Cerebellar nuclear complex (tissue), 1 donor: ENCODE results near the gene ANK2.

Source experiments
- DNase-seq, 2 experiments: peaks; one replicate each; lab custom pipeline; 2025; lab: John Stamatoyannopoulos, UW

Gene ANK2

DNA sequence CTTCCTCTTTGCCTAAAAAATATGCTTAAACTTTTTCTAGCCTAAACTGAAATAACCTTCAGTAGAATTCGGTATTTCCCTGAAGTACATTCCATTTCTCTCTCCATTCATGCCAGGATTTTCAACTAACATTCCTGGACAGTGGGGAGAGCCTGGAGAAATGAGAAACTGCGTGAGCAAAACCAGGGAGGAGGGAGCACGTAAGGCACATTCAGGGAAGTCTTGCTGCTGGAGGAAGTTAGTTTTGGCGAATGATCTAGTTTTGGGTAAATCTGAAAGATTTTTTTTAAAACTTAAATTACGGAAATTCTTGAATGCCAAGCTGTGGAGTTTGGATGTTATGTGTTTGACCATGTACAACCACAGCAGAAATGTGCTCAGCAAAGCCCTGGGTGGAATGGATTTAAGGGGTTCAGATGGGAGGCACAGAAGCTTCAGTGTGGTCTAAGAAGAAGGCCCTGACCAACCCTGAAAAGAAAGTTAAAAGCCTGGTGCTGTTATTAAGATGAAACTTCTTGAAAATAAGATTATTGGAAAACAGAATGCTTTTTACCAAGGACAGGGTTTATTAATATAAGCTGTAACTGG is 347.8 kb downstream of the ANK2 start:
- DNase-seq, result no peak

- no peak for DNase-seq
These were observed 349.1 kb downstream of the ANK2 start for GRCh38 chr4:113398441-113399143.

DNA sequence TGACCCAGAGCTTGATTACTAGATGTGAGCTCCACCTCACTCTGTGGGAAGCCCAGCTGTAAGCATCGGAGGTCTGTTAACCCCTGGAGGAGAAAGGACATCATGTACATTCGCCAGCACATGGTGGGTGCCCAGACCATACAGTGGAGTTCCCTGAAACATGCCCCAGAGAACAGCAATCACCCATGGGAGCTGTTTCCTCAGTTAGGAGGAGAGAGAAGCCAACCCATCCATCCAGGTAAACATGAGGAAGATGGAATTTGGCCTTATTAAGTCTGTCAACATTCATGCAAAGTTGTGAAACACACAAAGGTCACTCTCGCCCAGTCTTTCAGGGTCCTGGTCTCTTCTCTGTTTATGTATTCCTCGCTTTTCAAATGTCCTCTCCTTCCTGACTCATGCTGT is 354.7 kb downstream of the ANK2 start:
- no peak for DNase-seq

DNA sequence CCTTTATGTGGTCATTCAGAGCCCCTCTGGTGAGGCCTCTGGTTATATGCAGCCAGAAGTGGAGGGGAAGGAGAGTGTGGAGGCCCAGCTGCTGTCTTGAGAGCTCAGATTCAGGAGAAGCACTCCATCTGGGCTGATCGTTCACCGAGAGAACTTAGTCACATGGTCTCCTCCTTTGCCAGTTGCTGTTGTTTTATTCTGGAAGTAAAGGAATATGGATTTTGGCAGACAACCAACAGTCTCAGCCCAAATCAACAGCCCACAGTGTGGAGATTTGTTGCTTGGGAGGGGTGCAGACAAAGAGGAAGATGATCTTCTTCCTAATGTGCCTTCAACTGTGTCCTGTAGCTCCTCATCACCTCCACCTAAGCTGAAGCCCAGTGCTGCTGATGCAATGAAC is 355.4 kb downstream of the ANK2 start:
- DNase-seq, result no peak

- no peak for DNase-seq
These were observed 356.6 kb downstream of the ANK2 start for GRCh38 chr4:113405874-113406722.

- no peak for DNase-seq
These were observed 357.2 kb downstream of the ANK2 start for GRCh38 chr4:113406723-113407016.

DNA sequence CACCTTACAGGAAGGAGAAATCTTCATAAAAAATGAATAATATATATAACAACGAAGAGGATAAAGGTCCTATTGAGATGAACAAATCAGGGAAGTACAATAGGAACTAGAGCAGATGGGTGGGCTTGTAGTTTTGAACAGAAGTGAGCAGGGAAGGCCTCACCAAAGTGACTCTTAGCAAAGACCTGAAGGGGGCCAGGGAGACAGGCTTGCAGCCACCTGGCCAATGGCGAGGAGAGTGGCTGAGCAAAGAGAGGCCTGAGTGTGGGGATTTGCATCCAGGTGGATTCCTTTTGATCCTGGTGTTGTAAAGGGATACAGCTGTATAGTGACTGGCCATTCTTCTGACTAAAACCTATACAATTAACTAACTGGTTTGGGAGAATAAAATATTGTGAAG is 358.0 kb downstream of the ANK2 start:
- DNase-seq, result no peak

GRCh38 chr4:113409181-113409580 is 359.7 kb downstream of the ANK2 start:
- no peak for DNase-seq

DNA sequence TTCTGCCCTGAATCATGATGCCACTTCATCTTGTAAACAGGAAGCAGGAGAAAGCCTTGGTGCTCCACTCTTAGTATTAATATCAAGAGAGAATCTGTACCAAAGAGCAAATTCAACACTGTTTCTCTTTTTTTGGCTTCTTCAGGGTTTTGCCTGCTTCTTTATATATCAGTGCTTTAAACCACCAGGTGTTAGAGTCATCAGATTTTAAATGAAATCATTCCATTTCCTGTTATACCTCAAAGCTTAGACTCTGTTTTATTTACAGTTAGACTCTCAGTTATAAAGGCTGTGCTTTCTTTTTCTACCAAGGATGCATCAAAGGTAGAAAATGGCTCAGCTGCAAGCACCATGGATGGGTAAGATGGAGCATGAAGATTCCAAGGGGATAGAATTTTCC is 361.2 kb downstream of the ANK2 start:
- no peak for DNase-seq

- no peak for DNase-seq
These were observed 362.1 kb downstream of the ANK2 start for GRCh38 chr4:113411496-113411938.

DNA sequence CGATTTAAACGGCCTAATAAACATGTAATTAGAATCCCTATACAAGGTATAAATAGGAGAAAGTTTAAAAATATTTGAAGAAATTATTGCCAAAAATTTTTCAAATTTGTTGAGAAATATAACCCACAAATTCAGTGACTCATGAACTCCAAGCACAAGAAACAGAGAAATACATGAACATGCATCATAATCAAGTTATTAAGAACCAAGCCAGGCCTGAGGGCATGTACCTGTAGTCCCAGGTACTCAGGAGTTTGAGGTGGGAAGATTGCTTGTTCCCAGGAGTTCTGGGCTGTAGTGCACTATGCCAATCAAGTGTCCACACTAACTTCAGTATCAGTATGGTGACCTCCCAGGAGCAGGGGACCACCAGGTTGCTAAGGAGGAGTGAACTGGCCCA is 370.2 kb downstream of the ANK2 start:
- no peak for DNase-seq

DNA sequence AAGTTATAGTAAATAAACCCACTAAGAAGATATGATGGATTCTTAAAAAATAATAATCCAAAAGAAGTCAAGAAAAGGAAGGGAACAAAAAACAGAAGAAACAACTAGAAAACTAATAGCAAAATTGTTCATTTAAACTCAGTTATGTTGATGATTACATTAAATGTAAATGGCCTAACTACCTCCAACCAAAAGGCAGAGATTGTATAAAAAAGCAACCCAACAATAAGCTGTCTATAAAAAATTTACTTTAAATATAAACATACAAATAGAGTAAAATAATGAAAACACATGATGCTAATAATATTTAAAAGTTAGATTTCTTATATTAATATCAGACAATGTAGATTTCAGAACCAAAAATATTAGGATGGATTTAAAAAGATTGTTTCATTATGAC is 371.5 kb downstream of the ANK2 start:
- no peak for DNase-seq

- DNase-seq, result no peak
These were observed 374.2 kb downstream of the ANK2 start for GRCh38 chr4:113423631-113424030.

DNA sequence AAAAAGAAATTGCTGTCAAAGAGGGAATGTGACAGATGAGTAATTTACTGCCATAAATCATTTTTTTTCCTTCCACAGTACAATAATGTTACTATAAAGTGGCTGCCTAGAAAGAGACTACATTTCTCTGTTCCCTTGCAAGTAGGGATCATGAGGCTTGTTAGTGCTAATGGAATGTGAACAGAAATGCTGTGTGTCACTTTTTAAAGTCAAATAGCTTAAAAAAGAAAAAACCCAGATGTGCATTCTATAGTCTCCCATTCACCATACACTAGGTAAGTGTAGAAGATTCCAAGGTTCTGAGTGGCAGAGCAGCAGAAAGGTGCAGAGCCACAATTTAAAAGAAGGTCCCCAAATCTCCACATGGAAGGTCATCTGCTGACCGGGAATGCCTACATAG is 383.7 kb downstream of the ANK2 start:
- DNase-seq, result no peak
